HFF-Myc (cell line): Measurements from ENCODE around the gene CTNNA3.

Source experiments
- DNase-seq: peaks from one replicate; pipeline ENCODE4 v3.0.0-alpha.2; 2011; ENCODE audit warnings: low read depth; ENCODE audit errors: extremely low read depth
- H3K4me3 ChIP-seq: replicated peaks from 2 replicates; pipeline ENCODE4 v1.5.1; 2011; ENCODE audit warnings: low read depth, mild to moderate bottlenecking, control low read depth, low read length
- TF ChIP-seq, protein P1 (sequence below): IDR thresholded peaks from 2 replicates; pipeline ENCODE4 v1.5.1; 2012; ENCODE audit warnings: mild to moderate bottlenecking, low read depth, low read length, control low read depth; ENCODE audit errors: missing control alignments

The CTNNA3 gene

DNA sequence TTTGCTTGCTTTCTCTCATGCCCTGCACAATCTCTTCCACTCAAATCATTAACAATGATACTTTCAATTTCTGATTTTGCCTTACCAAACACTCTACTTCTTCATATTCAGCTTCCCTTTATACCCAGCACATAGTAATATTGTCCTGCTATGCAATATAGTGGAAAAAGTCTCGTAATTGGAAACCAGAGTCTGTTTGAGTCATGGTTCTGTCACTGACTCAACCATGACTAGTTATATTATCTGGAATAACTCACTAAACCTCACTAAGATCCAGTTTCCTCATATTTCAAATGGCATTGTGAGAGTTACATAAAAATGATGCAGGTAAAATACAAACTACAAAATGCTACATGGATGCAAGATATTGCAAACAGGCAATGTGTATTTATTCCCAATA, 868.6 kb downstream of the CTNNA3 start:
- no peak overlapping the region for H3K4me3 ChIP-seq
- TF ChIP-seq, protein P1, sequence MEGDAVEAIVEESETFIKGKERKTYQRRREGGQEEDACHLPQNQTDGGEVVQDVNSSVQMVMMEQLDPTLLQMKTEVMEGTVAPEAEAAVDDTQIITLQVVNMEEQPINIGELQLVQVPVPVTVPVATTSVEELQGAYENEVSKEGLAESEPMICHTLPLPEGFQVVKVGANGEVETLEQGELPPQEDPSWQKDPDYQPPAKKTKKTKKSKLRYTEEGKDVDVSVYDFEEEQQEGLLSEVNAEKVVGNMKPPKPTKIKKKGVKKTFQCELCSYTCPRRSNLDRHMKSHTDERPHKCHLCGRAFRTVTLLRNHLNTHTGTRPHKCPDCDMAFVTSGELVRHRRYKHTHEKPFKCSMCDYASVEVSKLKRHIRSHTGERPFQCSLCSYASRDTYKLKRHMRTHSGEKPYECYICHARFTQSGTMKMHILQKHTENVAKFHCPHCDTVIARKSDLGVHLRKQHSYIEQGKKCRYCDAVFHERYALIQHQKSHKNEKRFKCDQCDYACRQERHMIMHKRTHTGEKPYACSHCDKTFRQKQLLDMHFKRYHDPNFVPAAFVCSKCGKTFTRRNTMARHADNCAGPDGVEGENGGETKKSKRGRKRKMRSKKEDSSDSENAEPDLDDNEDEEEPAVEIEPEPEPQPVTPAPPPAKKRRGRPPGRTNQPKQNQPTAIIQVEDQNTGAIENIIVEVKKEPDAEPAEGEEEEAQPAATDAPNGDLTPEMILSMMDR, result no peak
- DNase-seq, result peak; percentile 19

DNA sequence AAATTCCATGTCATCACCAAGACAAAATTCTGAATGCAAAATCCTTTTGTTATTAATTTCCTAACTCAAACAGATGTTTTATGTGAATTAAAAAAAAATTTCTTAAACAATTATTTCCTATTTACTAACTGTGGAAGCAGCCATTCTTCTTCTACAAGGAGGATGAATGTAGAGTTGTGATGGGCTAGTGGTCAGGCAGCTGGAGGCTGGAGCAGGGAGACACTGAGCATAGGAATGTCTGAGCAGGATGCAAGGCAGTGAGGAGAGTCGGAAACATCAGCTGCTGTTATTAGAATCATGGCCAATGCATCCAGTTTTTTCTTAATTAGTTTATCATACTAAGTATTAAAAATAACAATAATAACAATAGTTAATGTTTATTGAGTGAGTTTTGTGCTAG, 872.7 kb downstream of the CTNNA3 start:
- DNase-seq, result no peak
- TF ChIP-seq, protein P1, result no peak
- no peak overlapping the region for H3K4me3 ChIP-seq

DNA sequence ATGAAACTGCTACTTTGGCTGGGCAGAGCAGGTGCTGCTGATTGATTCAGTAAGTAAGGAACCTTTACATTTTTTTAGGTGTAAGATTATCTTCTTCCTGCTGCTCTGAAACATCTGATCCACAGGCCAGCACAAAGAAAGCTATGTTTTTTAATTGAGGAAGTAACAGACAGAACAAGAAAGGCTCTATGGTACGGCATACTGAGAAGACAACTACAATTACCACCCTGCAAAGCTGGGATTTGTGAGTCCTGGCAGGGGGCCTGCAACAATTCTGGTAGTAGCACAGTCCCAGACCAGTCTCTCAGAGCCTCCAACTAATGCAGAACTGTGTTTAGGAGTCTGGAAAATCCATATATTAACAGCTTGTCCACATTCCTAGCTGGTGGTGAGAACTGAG, 873.2 kb downstream of the CTNNA3 start:
- no peak overlapping the region for H3K4me3 ChIP-seq
- TF ChIP-seq, protein P1, result no peak
- no peak for DNase-seq

DNA sequence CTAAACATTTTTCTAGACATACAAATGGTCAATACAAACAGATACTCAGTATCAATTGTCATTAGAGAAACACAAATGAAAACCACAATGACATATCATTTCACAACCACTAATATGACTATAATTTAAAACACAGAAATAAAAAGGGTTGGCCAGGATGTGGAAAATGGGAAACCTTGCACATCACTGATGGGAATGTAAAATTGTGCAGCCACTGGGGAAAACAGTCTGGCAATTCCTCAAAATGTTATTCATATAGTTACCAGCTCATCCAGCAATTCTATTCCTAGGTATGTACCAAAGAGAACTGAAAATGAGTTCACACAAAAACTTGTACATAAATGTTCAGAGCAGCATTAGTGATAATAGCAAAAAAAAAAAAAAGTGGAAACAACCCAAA, 876.3 kb downstream of the CTNNA3 start:
- DNase-seq, result no peak
- H3K4me3 ChIP-seq, result no peak overlapping the region
- TF ChIP-seq, protein P1, result no peak

DNA sequence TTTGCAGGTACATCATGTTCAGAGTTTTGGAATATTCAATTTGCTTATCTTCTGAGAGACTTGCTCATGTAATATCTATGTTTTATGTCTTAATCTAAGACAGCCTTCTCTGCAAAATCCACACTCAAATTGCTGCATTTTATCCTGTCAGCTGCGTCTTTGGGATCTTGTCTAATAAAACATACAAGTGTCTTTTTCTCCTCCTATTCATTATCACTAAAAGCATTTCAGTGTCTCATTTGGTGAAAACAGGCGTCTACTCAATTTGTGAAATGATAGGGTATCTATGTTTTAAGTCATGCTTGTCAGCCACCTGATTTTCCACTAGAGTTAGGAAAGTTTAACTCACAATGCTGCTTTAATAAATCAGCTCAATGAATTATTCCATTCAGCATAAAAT, 882.9 kb downstream of the CTNNA3 start:
- DNase-seq, result no peak
- TF ChIP-seq, protein P1, result no peak

DNA sequence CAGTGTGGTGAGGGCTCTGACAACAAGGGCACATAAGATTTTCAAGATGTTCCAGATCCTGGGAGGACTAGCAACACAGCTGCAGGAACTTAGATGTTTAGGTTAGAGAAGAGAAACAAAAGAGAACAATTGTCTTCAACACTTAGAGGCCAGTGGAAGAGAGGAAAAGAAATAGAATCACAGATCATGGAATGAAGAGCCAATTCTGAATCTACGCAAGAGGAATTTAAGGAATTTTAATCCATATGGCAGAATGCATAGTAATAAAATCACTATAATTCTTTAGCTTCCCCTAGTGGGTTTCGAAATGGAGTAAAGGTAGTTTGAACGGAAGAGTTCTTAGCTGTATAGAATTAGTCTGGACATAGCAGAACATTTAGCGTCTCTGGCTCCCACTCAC, 884.8 kb downstream of the CTNNA3 start:
- TF ChIP-seq, protein P1, result no peak
- H3K4me3 ChIP-seq, result no peak overlapping the region
- no peak for DNase-seq

More for the DNA sequence above, 882.9 kb downstream of the CTNNA3 start:
- H3K4me3 ChIP-seq, result no peak overlapping the region

DNA sequence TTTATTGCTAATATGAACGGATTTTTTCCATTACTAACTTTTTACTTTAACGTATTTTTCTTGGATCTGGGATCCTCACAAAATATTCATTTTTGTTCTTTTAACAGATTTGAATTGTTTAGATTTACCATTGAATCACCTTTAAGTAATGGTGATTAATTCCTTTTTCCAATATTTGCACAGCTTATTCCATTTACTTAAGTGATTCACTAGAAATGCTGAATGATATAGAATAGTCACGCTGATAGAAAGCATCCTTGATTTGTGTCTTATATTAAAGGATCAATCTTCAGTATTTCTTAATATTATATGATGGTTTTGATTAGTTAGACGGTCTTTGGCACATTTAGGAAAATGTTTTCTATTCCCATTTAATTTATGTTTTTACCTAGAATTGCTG, 886.6 kb downstream of the CTNNA3 start:
- TF ChIP-seq, protein P1, result no peak
- DNase-seq, result no peak
- H3K4me3 ChIP-seq, result no peak overlapping the region
